ENCODE measurements around the gene DNMT3A.

- TF ChIP-seq EZH2 (IDR thresholded peaks at IDR 0.05; ENCODE audit: low read length, unreplicated experiment) (no peak), CTCF (conservative IDR thresholded peaks at IDR 0.05; ENCODE audit: low read depth, low read length) (no peak), EZH2phosphoT487 (IDR thresholded peaks at IDR 0.05; ENCODE audit: borderline replicate concordance, low read length) (no peak)
Observed at GRCh38 chr2:25297738-25298137, 44.0 kb downstream of the DNMT3A start.

All from PC-3 (cell line).